ENCODE data around the gene LRRC7.

- TF ChIP-seq CTCF (IDR thresholded peaks at IDR 0.05; ENCODE audit: borderline replicate concordance, extremely low read depth, low read length, poor library complexity, severe bottlenecking) (no peak), EZH2 (IDR thresholded peaks at IDR 0.05; ENCODE audit: borderline replicate concordance, low read depth, low read length, severe bottlenecking) (no peak)
Measured at GRCh38 chr1:69985901-69986439, 418.2 kb downstream of the LRRC7 start.

All from DND-41 (cell line).